HG03469 (cell line): ENCODE measurements around the gene CAMK2G.

Source experiments
- ATAC-seq: cut with Tn5 transposase; IDR thresholded peaks from one replicate; pipeline ENCODE4 v1.9.1; 2021; ENCODE audit warnings: mild to moderate bottlenecking, moderate library complexity, moderate number of reproducible peaks; ENCODE audit not compliant: unreplicated experiment

Gene CAMK2G

GRCh38 chr10:73780966-73781365, 93.4 kb downstream of the CAMK2G start:
- ATAC-seq = no peak

GRCh38 chr10:73780301-73780700, 94.1 kb downstream of the CAMK2G start:
- ATAC-seq = no peak

- ATAC-seq = no peak
These were observed 94.7 kb downstream of the CAMK2G start for GRCh38 chr10:73779539-73780197.

GRCh38 chr10:73779018-73779417, 95.3 kb downstream of the CAMK2G start:
- no peak for ATAC-seq

- ATAC-seq = no peak
These were observed 99.7 kb downstream of the CAMK2G start for GRCh38 chr10:73774637-73775036.

- no peak for ATAC-seq
These were observed 101.0 kb downstream of the CAMK2G start for GRCh38 chr10:73773152-73773879.

GRCh38 chr10:73772281-73773151, 101.8 kb downstream of the CAMK2G start:
- ATAC-seq = peak; percentile 29

- peak; percentile 23 for ATAC-seq
These were observed 102.6 kb downstream of the CAMK2G start for GRCh38 chr10:73771722-73772280.

GRCh38 chr10:73769396-73769795, 105.0 kb downstream of the CAMK2G start:
- ATAC-seq = no peak

GRCh38 chr10:73768881-73769280, 105.5 kb downstream of the CAMK2G start:
- no peak for ATAC-seq

- ATAC-seq = no peak
These were observed 109.3 kb downstream of the CAMK2G start for GRCh38 chr10:73765066-73765465.

- ATAC-seq = no peak
These were observed 111.0 kb downstream of the CAMK2G start for GRCh38 chr10:73763343-73763742.

GRCh38 chr10:73762915-73763314, 111.4 kb downstream of the CAMK2G start:
- no peak for ATAC-seq
